Vagina (tissue), 2 donors: ENCODE results near the gene CX3CR1.

Experiments used
- CTCF ChIP-seq, 3 experiments: fragments of 450-650 bp in 2 of 3; fragments of 200-600 bp in 1 of 3; sonication (generic) in 1 of 3; IDR thresholded peaks; one replicate each; pipeline ENCODE4 v1.5.1; 2017 to 2019; ENCODE audit warnings: antibody characterized with exemption in 3 of 3, mild to moderate bottlenecking in 2 of 3, moderate library complexity in 2 of 3
- POLR2A ChIP-seq, 2 donors: fragments of 450-650 bp; IDR thresholded peaks; one replicate each; pipeline ENCODE4 v1.6.1; 2017; ENCODE audit warnings: antibody characterized with exemption in 2 of 2, mild to moderate bottlenecking in 2 of 2, moderate library complexity in 2 of 2
- POLR2AphosphoS5 ChIP-seq, 2 donors: sonication (generic); formaldehyde crosslinking; IDR thresholded peaks; one replicate each; pipeline ENCODE4 v1.9.0; 2017; ENCODE audit warnings: antibody characterized with exemption in 2 of 2, mild to moderate bottlenecking in 2 of 2, low read depth in 1 of 2; ENCODE audit not compliant: insufficient read depth in 1 of 2

- TF ChIP-seq POLR2AphosphoS5 (IDR thresholded peaks at IDR 0.05; ENCODE audit: insufficient read depth in 1 of 2, low read depth in 1 of 2) (no peak), CTCF (IDR thresholded peaks at IDR 0.05) (no peak), POLR2A (IDR thresholded peaks at IDR 0.05) (no peak)
These were observed 1.7 kb upstream of the CX3CR1 start for GRCh38 chr3:39281533-39281932.
